NCI-H1930 (cell line): ENCODE data around the gene ASCL1.

Experiments used
- DNase-seq, 2 experiments: peaks; one replicate each; lab custom pipeline; 2025; lab: John Stamatoyannopoulos, UW

The ASCL1 gene

DNA sequence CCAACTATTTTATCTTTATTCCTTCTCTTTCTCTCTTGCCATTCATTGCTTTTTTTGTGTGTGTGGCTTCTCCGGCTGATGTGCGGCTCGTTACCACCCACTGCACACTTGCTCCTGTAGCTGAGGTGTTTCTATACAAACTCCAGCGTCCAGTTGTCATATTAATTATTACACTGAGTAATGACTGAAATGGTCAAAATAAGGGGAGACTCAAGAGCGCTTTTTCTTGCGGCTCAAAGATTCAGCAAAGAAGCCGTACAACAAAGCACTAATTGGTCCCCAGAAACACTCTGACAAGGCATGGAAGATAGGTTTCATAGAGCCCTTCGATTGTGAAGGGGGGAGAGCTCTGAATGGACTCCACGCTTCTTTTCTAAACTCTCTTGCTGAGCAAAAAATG lies 5.6 kb upstream of the ASCL1 start:
- DNase-seq = no peak

DNA sequence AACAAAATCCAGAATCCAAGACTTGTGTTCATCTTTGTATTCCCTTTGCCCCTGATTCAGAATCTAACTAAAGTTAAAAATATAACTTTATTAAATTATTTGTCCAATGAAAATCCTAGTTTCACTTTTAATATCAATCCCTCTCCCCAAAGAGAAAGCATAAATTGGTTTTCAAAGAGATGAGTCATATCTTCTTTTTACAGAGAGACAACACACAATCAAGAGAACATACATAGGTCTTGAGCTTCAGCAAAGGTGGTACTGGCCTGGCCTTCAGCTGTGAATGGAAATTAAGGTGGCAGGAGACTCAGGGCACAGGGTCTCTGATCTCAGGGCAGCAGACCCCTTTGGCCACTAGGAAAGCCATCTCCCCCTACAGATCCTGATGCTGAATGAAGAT lies 4.3 kb upstream of the ASCL1 start:
- no peak for DNase-seq

- no peak for DNase-seq
Observed at GRCh38 chr12:102954134-102954533, 3.3 kb upstream of the ASCL1 start.

GRCh38 chr12:102955926-102956737 lies 1.3 kb upstream of the ASCL1 start:
- DNase-seq = peak in 1 of 2 experiments; percentile 43

- peak in 1 of 2 experiments; percentile 43 for DNase-seq
Observed at GRCh38 chr12:102956738-102957327, 641 bp upstream of the ASCL1 start.

DNA sequence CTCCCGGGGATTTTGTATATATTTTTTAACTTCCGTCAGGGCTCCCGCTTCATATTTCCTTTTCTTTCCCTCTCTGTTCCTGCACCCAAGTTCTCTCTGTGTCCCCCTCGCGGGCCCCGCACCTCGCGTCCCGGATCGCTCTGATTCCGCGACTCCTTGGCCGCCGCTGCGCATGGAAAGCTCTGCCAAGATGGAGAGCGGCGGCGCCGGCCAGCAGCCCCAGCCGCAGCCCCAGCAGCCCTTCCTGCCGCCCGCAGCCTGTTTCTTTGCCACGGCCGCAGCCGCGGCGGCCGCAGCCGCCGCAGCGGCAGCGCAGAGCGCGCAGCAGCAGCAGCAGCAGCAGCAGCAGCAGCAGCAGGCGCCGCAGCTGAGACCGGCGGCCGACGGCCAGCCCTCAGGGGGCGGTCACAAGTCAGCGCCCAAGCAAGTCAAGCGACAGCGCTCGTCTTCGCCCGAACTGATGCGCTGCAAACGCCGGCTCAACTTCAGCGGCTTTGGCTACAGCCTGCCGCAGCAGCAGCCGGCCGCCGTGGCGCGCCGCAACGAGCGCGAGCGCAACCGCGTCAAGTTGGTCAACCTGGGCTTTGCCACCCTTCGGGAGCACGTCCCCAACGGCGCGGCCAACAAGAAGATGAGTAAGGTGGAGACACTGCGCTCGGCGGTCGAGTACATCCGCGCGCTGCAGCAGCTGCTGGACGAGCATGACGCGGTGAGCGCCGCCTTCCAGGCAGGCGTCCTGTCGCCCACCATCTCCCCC lies 777 bp downstream of the ASCL1 start:
- DNase-seq = peak in 1 of 2 experiments; percentile 35

- no peak for DNase-seq
Observed at GRCh38 chr12:102958830-102959176, 1.3 kb downstream of the ASCL1 start.

GRCh38 chr12:102959391-102959790 lies 1.9 kb downstream of the ASCL1 start:
- DNase-seq = peak in 1 of 2 experiments; percentile 21

- DNase-seq = peak; percentile 75
Observed at GRCh38 chr12:102960766-102961465, 3.4 kb downstream of the ASCL1 start.

GRCh38 chr12:102961466-102961855 lies 4.0 kb downstream of the ASCL1 start:
- DNase-seq = no peak

DNA sequence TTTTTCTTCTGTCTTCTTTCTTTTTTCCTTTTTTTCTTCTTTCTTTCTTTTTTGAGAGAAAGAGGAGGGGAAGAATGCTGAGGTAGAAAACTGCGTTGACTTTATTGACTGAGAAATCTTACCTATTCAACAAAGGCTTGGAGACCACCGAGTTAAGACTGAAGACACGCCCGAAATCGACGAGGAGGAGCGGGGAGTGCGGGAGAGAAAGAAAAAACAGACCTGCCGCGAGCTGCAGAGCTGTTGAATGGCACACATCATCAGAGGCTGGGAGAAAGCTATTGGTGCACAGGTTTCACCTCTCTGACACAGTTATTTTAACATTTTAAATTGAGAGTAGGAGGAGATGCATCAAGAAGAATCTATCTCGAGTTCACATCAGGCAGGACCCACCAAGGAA lies 5.1 kb downstream of the ASCL1 start:
- no peak for DNase-seq

DNA sequence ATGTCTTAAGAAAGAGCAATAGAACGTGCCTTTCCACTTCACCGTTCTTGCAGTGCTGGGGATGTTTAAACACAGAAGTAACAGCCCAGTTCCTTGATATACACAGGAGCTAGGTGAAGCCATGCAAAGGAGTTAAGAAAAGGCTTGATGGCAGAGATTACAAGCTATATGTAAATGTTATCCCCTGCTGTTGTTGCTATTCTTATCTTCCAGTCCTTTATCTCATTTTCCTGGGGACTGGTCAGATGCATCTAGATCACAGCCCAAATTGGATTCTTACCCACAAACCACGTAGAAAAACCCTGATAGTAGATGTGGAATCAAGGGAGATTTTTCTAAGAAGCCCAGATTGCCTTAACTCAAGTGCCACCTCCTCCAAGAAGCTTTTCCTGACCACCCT lies 5.5 kb downstream of the ASCL1 start:
- DNase-seq = no peak

DNA sequence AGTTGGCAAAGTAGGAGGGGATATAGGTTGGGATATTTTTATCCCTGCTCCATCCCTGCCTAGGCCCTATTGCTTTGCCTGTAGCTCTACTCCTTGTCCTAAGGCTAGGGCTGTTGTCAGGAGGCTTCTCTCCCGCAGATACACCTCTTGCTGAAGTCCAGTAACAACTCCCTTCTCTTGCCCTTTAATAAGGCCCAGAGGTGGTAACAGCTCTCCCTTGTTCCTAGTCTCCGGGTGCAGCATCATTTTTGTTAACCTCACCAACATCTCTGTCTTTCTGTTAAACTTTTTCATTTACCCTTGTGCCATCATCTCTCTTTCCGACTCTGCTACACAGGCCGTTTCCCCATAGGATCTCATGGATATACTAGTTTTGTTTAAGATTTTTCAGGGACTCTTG lies 6.3 kb downstream of the ASCL1 start:
- no peak for DNase-seq

DNA sequence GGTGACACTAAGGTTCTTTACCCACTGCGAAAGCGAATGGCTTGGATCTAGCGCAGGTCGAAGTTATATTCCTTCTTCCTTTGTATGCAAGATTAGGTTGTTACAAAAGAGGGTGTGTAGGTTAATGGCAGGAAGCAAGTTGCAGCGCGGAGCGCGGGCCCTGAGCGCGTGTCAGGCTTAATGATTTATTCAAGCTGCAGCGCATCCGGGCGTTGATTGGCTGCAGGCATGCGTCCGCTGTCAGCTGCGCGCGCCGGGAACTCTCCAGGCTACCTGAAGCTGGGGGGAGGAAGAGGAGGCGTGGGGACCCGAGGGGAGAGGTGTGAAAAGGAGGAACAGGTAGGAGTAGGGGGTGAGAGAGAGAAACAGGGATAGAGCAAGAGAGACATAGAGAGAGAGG lies 7.4 kb downstream of the ASCL1 start:
- DNase-seq = no peak

- no peak for DNase-seq
Observed at GRCh38 chr12:102965281-102966155, 8.0 kb downstream of the ASCL1 start.

DNA sequence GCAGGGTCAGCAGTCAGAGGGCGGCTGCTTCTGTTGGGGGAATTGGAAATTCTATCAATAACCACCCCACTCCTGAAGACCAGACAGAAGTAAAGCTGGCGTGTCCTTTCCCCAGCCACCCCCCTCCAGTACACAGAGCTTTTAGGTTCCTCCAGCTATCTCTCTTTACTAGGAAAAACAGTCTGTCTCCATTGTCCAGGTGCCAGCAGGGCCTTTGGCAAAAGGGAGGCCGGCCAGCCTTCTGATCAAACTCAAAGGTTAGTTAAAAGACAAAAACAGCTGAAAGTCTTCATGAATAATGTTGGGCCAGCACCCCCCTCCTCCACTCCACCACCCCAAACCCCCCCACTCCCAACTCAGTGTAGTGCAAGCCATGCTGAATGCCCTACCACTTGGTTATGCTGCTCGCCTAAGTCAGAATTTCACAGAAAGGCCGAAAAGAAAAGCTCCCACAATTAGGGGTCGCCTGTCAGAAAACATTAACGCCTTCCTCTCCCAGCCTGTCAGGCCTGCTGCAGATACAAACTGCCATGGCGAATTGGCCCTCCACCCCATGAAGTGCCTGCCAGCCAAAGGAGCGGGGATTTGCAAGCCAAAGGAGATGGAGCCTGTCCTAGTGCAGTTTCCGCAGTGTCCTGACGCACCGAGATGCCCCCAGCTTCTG lies 8.9 kb downstream of the ASCL1 start:
- no peak for DNase-seq

- no peak for DNase-seq
Observed at GRCh38 chr12:102970780-102971179, 13.3 kb downstream of the ASCL1 start.

DNA sequence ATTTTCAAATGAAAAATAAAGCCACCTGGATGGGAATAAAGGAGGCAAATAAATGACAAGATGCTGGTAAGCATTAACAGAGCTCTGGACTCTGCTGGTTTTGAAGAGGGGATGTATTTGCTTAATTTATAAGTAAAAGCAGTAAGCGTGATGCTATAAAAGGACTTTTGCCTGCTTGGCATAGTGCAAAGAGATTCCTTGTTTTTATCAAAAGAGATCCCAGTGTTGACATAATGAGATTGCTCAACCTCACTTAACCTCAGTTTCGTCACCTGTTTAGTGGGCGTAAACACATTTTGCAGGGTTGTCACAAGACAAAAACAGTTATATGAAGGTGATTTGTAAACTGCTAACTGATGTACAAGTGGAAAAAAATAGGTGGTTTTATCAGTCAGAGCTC lies 13.8 kb downstream of the ASCL1 start:
- DNase-seq = no peak

DNA sequence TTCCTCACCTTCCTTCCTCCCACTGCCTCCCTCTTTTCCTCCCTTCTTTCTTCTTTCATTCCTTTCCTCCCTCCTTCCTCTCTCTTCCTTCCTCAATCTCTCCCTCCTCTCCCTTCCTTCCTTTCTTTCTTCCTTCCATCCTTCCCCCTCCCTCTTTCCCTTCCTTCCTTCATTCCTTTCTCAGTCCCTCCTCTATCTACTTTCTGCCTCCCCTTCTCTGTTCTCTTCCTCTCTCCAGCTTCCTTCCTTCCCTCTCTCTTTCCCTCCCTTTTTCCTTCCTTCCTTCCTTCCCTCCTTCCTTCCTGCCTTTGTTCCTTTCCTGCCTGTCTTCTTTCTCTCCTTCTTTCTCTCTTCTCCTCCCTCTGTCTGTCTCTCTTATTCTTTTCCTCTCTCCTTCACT lies 16.1 kb downstream of the ASCL1 start:
- no peak for DNase-seq

- DNase-seq = no peak
Observed at GRCh38 chr12:102976609-102977280, 19.3 kb downstream of the ASCL1 start.
